ENCODE measurements around the gene RBM38.

RBM38 gene

GRCh38 chr20:57392512-57393271 lies 1.5 kb downstream of the RBM38 start:
- DNase-seq, result peak; percentile 82

DNA sequence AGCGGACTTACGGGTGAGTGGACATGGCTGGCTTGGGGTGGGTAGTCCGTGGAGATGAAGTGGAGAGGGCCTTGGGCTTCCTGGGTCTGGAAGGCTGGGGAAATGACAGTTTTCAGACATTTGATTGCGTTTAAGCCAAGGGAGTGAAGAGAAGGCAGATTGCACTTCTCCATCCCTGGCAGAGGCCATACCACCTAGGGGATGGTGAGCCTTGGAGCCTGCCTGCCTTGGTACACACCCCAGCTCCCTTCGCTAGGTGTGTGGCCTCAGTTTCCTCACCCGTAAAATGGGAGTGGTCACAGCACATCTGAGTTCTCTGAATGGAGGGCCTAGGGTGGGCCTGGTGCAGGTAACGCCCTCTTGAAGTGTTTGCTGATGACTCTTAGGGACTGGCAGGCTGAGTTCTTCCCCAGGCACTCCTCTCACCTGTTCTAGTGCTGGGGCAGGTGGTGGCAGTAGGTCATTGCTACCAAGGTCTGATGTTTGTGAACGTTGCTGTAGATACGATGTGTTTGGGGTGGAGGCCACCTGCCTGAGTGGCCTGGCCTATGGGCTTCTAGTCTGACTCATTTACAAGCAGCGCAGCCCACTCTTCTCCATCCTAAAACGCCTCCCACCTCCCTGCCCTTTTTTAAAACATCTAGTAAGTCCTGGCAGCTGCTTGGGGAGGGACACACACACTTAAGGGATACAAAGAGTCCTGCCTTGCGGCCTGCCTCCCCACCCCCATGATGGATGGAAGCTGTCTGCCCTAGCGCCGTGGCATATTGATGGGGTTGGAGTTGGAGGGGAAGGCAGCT lies 2.3 kb downstream of the RBM38 start:
- DNase-seq, result no peak

- DNase-seq, result no peak
Measured at GRCh38 chr20:57394121-57395082, 3.2 kb downstream of the RBM38 start.

DNA sequence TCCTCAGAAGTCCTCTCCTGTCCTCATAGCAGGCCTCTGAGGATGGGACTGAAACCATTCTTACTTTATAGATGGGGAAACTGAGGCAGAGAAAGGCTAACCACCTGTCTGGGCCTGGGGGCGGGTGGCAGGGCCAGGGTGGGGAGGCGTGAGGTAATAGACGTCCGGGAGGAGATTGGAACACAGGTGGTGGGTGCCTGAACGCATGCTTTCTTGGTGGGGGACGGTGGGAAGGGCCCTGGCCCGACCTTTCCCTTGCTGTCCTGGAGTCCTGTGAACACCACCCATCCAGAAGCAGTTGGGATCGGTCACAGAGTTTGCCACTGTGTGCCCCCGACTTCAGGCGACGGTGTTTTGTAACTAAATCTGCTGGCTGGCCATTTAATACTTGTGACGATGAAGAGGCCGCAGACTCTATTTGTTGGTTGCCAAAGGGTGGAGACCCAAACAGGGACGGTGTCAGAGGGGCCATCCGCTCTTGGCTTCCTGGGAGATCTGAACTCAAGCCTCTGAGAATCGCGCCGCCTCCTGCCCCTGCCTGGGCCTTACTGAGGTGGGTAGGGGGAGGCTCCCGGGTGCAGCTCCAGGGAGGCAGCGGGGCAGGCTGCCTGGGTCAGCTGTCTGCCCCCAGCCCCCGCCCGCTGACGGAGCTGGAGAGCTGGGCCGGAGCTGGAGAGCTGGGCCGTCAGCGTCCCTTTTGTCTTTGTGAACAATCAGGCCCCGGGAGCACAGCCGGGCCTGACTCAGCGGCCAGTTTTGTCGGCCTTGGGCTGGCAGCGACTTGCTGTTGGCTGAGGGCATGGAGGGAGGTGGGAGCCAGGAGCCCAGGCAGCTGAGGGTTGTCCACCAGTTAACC lies 4.1 kb downstream of the RBM38 start:
- DNase-seq, result no peak

GRCh38 chr20:57396212-57396983 lies 5.2 kb downstream of the RBM38 start:
- DNase-seq, result no peak

DNA sequence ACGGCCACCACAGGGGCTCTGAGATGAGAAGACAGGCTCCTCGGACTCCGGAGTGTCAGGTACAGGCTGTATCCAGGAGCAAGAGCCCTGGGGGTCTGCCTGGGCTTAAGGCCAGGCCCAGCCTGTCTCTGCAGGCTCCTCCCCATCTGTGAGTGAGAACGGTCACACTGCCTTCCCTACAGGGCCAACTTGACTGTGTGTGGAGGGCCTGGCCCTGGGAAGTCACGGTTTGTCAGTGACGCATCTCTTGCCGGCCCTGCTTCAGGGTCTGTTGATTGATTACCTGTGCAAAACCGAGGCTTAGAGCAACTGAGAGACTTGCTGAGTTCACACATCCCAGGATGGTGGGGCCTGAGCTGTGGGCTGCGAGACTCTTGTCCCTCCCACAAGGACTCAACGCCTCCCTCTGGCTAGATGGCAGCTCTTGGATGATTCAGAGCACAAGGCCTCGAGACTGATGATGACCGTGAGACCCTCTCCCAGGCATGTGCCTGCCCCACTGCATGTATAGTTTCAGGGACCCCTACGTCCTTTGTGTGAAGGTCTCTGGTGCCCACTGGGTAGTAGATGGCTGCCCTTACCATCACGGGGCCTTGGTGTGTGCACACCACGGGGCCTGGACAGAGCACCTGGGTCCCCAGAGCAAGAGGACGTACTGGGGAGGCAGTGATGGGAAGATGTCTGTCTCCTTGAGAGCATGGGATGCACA lies 5.9 kb downstream of the RBM38 start:
- DNase-seq, result peak; percentile 51

DNA sequence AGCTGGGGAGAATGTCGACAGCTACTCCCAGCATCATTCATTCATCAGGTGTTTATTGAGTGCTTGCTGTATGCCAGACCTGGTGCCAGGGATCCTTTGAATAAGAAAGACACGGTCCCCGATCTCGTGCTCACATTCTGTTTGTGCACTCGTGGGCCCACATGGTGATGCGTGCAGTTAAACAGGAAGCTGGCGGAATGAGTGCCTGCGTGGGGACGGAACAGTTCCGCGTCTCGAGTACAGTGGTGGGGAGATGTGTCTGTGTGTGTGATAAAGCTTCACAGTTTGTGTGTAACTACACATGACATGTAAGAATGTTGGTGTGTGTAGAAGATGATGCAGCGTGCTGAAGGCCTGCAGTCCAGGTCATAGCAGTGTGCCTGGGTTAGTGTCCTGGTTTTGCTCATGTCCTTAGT lies 6.5 kb downstream of the RBM38 start:
- peak; percentile 63 for DNase-seq

DNA sequence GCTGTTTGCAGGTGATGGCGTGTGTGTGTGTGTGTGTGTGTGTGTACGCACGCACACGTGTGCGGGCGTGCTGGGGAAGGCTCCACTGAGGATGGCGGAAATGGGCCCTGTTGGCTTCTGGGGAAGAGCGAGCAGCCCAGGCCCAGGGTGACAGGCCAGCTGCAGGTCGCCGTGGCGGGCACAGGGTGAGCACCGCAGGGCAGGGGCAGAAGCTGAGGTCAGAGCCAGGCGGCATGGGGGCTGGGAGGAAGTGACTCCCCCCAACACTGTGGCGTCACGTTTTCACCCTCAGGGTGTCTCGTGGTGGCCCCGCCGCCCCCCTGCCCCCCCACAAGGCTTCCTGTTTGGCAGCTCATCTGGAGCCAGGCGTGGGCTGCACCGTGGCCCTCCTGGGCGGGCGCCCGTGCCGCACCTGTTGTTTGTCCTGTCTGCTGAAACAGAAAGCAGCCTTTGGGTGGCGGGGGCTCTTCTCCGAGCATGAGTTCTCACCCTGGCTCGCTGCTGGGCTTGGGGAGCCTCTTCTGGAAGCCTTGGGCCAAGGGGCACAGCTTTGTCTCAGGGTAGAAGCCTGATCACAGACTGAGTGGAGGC lies 7.1 kb downstream of the RBM38 start:
- DNase-seq, result peak; percentile 90

DNA sequence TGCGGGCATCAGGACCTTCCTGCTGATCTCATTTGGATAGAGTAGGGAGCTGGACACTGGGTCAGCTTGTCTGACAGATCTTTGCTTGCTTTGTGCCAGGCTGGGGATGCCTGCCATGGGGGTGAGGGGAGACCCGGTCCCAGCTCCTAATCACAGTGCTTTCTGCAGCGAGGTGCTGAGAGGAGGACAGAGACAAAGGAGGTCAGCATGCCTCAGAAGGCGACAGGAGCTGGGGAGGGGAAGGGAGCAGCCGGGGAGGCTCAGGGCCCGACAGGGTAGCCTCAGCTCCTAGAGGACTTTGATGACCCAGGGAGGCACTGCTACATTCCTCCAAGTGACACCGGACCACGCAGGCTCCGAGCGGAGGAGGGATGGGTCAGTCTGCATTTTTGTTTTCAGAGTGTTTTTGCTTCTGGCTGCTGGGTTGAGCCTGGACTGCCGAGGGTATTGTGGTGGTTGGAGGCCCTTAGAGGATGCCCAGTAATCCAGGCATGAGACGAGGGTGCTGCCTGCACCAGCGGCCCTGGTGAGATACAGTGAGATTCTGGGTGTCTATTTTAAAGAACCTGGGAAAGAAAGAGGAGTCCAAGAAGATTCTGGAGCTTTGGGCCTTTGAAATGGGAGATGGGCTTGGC lies 7.8 kb downstream of the RBM38 start:
- DNase-seq, result no peak

DNA sequence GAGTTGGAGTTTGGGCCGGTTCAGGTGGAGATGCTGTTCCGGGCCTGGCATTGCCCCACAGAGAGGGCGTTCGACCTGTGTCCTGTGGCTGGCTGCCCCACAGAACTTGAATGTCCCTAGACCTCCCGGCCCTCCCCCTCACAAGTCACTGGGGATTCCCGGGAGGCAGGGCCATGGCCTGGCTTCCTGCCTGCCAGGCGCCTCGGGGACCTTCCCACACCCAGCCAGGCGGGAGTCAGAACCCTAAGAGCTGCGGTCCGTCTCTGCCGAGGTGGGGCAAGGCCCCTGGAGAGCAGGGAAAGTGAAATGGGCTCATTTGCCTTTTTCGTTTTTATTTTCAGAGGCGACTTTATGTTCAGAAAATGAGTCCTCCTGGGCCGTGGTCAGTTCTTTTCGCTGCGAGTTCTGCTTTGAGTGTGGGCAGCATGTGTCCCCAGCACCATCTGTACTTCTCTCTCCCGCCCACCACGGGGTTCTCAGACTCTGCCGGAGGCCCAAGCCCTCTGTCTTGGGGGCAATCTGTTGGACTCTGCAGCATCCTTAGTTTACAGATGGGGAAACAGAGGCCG lies 8.5 kb downstream of the RBM38 start:
- peak; percentile 70 for DNase-seq

GRCh38 chr20:57400231-57400701 lies 9.1 kb downstream of the RBM38 start:
- no peak for DNase-seq

- DNase-seq, result no peak
Measured at GRCh38 chr20:57400821-57401564, 9.8 kb downstream of the RBM38 start.

- no peak for DNase-seq
Measured at GRCh38 chr20:57401565-57401918, 10.3 kb downstream of the RBM38 start.

DNA sequence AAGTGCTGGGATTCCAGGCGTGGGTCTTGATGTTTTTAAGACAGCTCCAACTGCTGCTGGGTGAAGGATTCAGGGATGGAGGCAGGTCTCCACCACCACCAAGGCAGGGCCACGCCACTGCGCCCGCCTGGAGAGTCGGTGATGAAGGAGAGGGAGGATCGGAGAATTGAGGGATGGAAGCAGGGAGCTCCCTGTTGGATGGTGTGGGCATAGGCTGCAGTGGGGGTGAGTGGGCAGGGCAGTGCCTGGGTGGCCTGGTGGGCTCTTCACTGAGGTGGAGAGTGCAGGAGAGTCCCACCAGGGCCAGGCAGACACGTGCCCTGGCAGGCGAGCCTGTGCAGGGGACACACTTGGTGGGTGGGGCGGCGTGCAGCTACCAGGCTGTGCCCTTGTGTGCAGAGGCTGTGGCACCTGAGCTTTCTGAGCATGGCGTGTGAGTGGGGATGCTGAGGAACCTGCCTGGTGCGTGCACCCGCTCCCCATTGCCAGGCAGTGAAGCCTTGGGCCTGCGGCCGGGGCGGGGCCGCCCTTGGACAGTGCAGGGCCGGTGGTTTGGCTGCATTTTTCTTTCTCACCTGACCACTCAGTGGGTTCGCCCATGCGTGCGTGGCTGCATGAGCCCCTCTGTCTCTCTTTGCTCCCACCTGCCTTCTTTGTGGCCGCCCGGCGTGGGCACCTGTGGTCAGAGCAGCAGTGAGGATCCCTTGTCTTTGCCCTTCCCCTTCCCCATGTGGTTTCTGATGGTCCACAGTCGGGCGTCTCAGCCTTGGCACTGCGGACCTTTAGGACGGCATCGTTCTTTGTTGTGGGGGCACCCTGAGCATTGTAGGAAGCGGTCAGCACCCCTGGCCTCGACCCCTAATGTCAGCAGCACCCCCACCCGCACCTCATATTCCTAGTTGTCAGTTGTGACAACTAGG lies 11.3 kb downstream of the RBM38 start:
- no peak for DNase-seq

- DNase-seq, result no peak
Measured at GRCh38 chr20:57403216-57403615, 12.0 kb downstream of the RBM38 start.

GRCh38 chr20:57404006-57404405 lies 12.8 kb downstream of the RBM38 start:
- DNase-seq, result no peak

- DNase-seq, result no peak
Measured at GRCh38 chr20:57404419-57405072, 13.3 kb downstream of the RBM38 start.

All from stimulated activated CD8-positive, alpha-beta memory T cell treated with anti-CD3 and anti-CD28 coated beads, Interleukin-4, amount 100 ng/mL, for 48 hours (primary cell).